ENCODE results near the gene MRPL49. TPM values are rescaled to one million over a fixed set of nuclear protein-coding genes. Genes with fewer than 3 reads are reported as not detected.
A peak's percentile ranks its signal among the peaks of the same experiment; 100 is the strongest.

MRPL49 gene
- total and polyA plus RNA-seq, 2 of the 8 experiments (the other 6 are each of a cell fraction or from before 2014, with no cell fraction given): 54.0 to 84.8 TPM

DNA sequence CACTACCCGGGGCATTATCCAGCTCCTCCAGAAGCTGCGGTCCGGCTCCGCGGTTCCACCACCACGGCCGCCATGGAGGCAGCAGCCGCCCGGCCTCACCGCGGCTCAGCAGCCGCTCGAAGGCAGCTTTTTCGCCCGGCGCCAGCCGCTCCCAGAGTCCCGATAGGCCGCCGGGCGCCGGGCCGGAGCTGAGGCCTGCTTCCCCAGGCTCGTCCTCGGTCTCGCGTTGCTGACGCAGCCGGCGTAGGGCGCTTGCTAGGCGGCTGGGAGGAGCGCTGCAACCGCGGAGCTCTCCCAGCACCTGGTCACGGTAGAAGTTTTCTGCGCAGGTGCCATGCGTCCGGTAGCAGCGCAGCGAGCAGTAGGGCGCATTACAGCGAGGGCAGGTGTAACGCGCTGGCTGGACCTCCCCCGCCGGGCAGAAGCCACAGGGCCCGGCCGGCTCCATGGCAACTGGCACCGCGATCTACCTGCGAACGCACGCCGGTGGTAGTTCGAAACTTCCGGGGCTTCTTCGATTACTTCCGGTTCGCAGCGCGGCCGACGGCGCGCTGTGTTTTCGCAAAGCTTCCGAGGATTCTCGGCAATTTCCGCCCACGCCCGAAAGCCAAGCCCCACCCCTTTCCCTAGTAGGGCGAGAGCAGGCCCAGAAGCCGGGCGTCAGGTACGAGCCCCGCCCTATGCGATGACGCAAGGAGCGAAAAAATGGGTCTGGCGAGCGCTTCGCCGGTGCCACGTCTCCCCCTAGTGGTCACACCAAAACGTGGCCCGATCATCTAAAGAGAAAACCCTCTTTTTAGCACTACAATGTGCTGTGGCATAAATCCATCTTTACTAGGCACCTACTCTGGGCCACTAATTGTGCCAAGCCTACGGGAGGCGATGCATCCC lies 4.7 kb upstream of the MRPL49 start, which contains the start of gene ZNHIT2 (continued):
- 0 out of 2 replicates have a peak, but pooled peaks have one; percentile 46 for TF ChIP-seq SRF (IDR thresholded peaks at IDR 0.05; ENCODE audit: low read depth, low read length)
- TF ChIP-seq BRCA1 (IDR thresholded peaks at IDR 0.05; ENCODE audit: low read depth, low read length): no peak
- TF ChIP-seq SIN3A (conservative IDR thresholded peaks at IDR 0.05 in 1 of 2, IDR thresholded peaks at IDR 0.05 in 1 of 2; ENCODE audit: low read depth in 1 of 2, low read length in 2 of 2): peak; percentile 83 to 96
- no peak for TF ChIP-seq CHD1 (IDR thresholded peaks at IDR 0.05; ENCODE audit: low read depth, low read length)
- TF ChIP-seq JUND (IDR thresholded peaks at IDR 0.05; ENCODE audit: low read length): peak; percentile 88
- peak in 1 of 2 experiments; percentile 75; a peak in 1 of 3 replicates for TF ChIP-seq EP300 (IDR thresholded peaks at IDR 0.05; ENCODE audit: borderline replicate concordance in 1 of 2, low read depth in 2 of 2, low read length in 2 of 2)
- TF ChIP-seq KDM4A (IDR thresholded peaks at IDR 0.05; ENCODE audit: low read depth, low read length, severe bottlenecking): peak; percentile 27
- peak; percentile 76; the same call in 1 of the 2 replicates for TF ChIP-seq CHD2 (IDR thresholded peaks at IDR 0.05; ENCODE audit: low read length)
- TF ChIP-seq CREB1 (IDR thresholded peaks at IDR 0.05): peak; percentile 90
- TF ChIP-seq RAD21 (IDR thresholded peaks at IDR 0.05 in 1 of 2, conservative IDR thresholded peaks at IDR 0.05 in 1 of 2; ENCODE audit: low read depth in 2 of 2, low read length in 2 of 2): peak; percentile 76 to 80
- TF ChIP-seq GABPA (IDR thresholded peaks at IDR 0.05; ENCODE audit: borderline replicate concordance, insufficient read depth, low read length): peak; percentile 96
- peak; percentile 89 for TF ChIP-seq PHF8 (conservative IDR thresholded peaks at IDR 0.05; ENCODE audit: low read depth, low read length)
- peak in 1 of 2 experiments; percentile 89; a peak in 2 of 3 replicates for TF ChIP-seq POLR2A (IDR thresholded peaks at IDR 0.05; ENCODE audit: control extremely low read depth in 1 of 2, low read depth in 2 of 2, low read length in 2 of 2)
- peak; percentile 5 for TF ChIP-seq NANOG (IDR thresholded peaks at IDR 0.05; ENCODE audit: insufficient read depth, low read depth, low read length, poor library complexity, severe bottlenecking)
- TF ChIP-seq ATF3 (IDR thresholded peaks at IDR 0.05; ENCODE audit: insufficient read depth, low read depth, low read length): peak; percentile 87; the same call in 1 of the 2 replicates
- no peak for TF ChIP-seq SIRT6 (IDR thresholded peaks at IDR 0.05; ENCODE audit: low read length)
- 0 out of 2 replicates have a peak, but pooled peaks have one; percentile 16 for TF ChIP-seq TCF12 (IDR thresholded peaks at IDR 0.05; ENCODE audit: low read depth, low read length)
- TF ChIP-seq KDM5A (IDR thresholded peaks at IDR 0.05; ENCODE audit: low read length): peak; percentile 46; the same call in 1 of the 2 replicates
- TF ChIP-seq MAFK (IDR thresholded peaks at IDR 0.05; ENCODE audit: low read depth, low read length): no peak
- peak; percentile 86 for TF ChIP-seq TAF7 (optimal IDR thresholded peaks at IDR 0.05; ENCODE audit: borderline replicate concordance, low read depth, low read length)
- peak; percentile 19 for TF ChIP-seq ASH2L (IDR thresholded peaks at IDR 0.05; ENCODE audit: low read length)
- TF ChIP-seq SP1 (IDR thresholded peaks at IDR 0.05; ENCODE audit: low read depth, low read length): peak; percentile 37; the same call in 1 of the 2 replicates

Data from H1 (cell line).